Kidney (tissue), 14 donors: ENCODE results near the gene IGF1R. TPM values are rescaled to one million over a fixed set of nuclear protein-coding genes. Genes with fewer than 3 reads are reported as not detected.

Experiments used
- DNase-seq, 5 donors: peaks; one replicate each; pipeline ENCODE4 v3.0.0-alpha.2; 2013 to 2020
- FAIRE-seq: peaks from 2 replicates; lab custom pipeline; 2012; peaks lifted over from hg19 to GRCh38; lab: Jason Lieb, UNC
- H3K27ac ChIP-seq, 2 donors: one replicate each; pipeline ENCODE4 v1.7.0; 2013; ENCODE audit warnings: low read depth in 2 of 2, low read length in 2 of 2, inconsistent platforms in 1 of 2
- H3K27me3 ChIP-seq: one replicate; pipeline ENCODE4 v1.7.1; 2013; ENCODE audit warnings: low read length, inconsistent platforms; ENCODE audit not compliant: control insufficient read depth, insufficient read depth
- H3K36me3 ChIP-seq, 3 donors: one replicate each; pipeline versions ENCODE4 v1.7.0 to v1.7.1; 2013; ENCODE audit warnings: low read length in 3 of 3, control low read depth in 1 of 3, inconsistent platforms in 1 of 3; ENCODE audit not compliant: insufficient read depth in 3 of 3, control insufficient read depth in 2 of 3
- H3K4me1 ChIP-seq, 3 donors: one replicate each; pipeline versions ENCODE4 v1.7.0 to v1.7.1; 2013; ENCODE audit warnings: low read length in 3 of 3, inconsistent platforms in 1 of 3, low read depth in 1 of 3; ENCODE audit not compliant: control insufficient read depth in 2 of 3, insufficient read depth in 2 of 3
- H3K4me3 ChIP-seq, 3 donors: one replicate each; pipeline versions ENCODE4 v1.7.0 to v1.8.1; 2013; ENCODE audit warnings: low read length in 3 of 3, control low read depth in 1 of 3, inconsistent platforms in 1 of 3
- H3K9ac ChIP-seq, 3 donors: one replicate each; pipeline versions ENCODE4 v1.7.0 to v1.7.1; 2013; ENCODE audit warnings: low read length in 3 of 3, control low read depth in 1 of 3, inconsistent platforms in 1 of 3
- H3K9me3 ChIP-seq, 3 donors: one replicate each; pipeline versions ENCODE4 v1.7.0 to v1.7.1; 2013; ENCODE audit warnings: low read length in 3 of 3, control low read depth in 1 of 3, inconsistent platforms in 1 of 3; ENCODE audit not compliant: control insufficient read depth in 2 of 3, insufficient read depth in 1 of 3
- CTCF ChIP-seq: IDR thresholded peaks from 3 replicates; pipeline ENCODE4 v1.5.1; 2012; ENCODE audit warnings: mild to moderate bottlenecking, moderate library complexity, borderline replicate concordance; ENCODE audit not compliant: insufficient read depth; ENCODE audit errors: extremely low read depth
- intact Hi-C: fragments of 100-400 bp; cut with DNase I; formaldehyde crosslinking; loops from one replicate; pipeline ENCODE4 v1.11.1; 2022
- polyA plus RNA-seq: library from polyadenylated mRNA; stranded (reverse); fragments of 350-450 nt; fragmentation: Illumina TruSeq; extraction: RNeasy Lipid Tissue Mini Kit (QIAGEN cat#74804); gene quantifications from one replicate; pipeline ENCODE4 v1.2.3, GENCODE V29; 2014; ENCODE audit warnings: low read depth, low replicate concordance; ENCODE audit not compliant: insufficient read depth
- total RNA-seq: library from RNA; stranded (reverse); fragmentation: NEBNext Ultra II Directional; extraction: Animal tissue kit (Norgen Biotek cat#: 25700); gene quantifications from one replicate; pipeline ENCODE4 v1.2.1, GENCODE V29; 2021
- donor health status: control.
- donor health status: control.
- donor health status: control.
- donor health status: control.
- donor health status: control.
- donor health status: DM: yes; HTN: yes; CAD: no.
- donor health status: Normal renal cell carcinoma (clear cell type).

The IGF1R gene
- total and polyA plus RNA-seq, 2 donors from 2014 or later: 6.5 to 73.2 TPM

GRCh38 chr15:98955961-98956723, 307.8 kb downstream of the IGF1R start:
- TF ChIP-seq CTCF: no peak
- Histone ChIP-seq H3K27me3 (no peaks in the 10 kb centered on the region), H3K27ac (no peak overlapping the region), H3K9me3 (no peaks in the 10 kb centered on the region), H3K4me1 (peaks cover 0 to 22% (median 15%) of the 10 kb centered on the region in 3 donors), H3K4me3 (no peak overlapping the region), H3K36me3 (peaks cover 0 to 39% (median 9%) of the 10 kb centered on the region in 3 donors), H3K9ac (no peak overlapping the region)
- intact Hi-C loops: no loop called here
- DNase-seq: peak in 2 of 5 donors; percentile 26 to 53
- no peak for FAIRE-seq

GRCh38 chr15:98956796-98957553, 308.6 kb downstream of the IGF1R start:
- H3K27me3 ChIP-seq: no peaks in the 10 kb centered on the region
- peaks cover under 1 to 46% (median 17%) of the 10 kb centered on the region in 3 donors for H3K36me3 ChIP-seq
- peaks cover 0 to 19% (median 12%) of the 10 kb centered on the region in 3 donors for H3K4me1 ChIP-seq
- FAIRE-seq (no peak), DNase-seq (peak in 1 of 5 donors; percentile 11)
- no peaks in the 10 kb centered on the region for H3K9me3 ChIP-seq
- intact Hi-C loops: no loop called here
- H3K9ac ChIP-seq: no peak overlapping the region
- no peak overlapping the region for H3K4me3 ChIP-seq
- no peak for TF ChIP-seq CTCF
- no peak overlapping the region for H3K27ac ChIP-seq

DNA sequence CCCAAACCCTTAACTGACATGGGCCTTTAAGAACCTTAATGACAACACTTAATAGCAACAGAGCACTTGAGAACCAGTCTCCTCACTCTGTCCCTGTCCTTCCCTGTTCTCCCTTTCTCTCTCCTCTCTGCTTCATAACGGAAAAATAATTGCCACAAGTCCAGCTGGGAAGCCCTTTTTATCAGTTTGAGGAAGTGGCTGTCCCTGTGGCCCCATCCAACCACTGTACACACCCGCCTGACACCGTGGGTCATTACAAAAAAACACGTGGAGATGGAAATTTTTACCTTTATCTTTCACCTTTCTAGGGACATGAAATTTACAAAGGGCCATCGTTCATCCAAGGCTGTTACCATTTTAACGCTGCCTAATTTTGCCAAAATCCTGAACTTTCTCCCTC, 309.3 kb downstream of the IGF1R start:
- DNase-seq: no peak
- intact Hi-C loops: no loop called here
- FAIRE-seq: no peak
- H3K4me3 ChIP-seq: no peak overlapping the region
- no peak overlapping the region for H3K9ac ChIP-seq
- no peak for TF ChIP-seq CTCF
- no peaks in the 10 kb centered on the region for H3K9me3 ChIP-seq
- peaks cover 0 to 17% (median 9%) of the 10 kb centered on the region in 3 donors for H3K4me1 ChIP-seq
- H3K27ac ChIP-seq: no peak overlapping the region
- peaks cover 8 to 42% (median 22%) of the 10 kb centered on the region in 3 donors for H3K36me3 ChIP-seq
- no peaks in the 10 kb centered on the region for H3K27me3 ChIP-seq
